Stimulated activated CD4-positive, alpha-beta T cell treated with anti-CD3 and anti-CD28 coated beads, Interleukin-4, amount 100 ng/mL, for 1 hour (primary cell): ENCODE measurements around the gene GRB10.
A peak's percentile ranks its signal among the peaks of the same experiment; 100 is the strongest.

ENCODE experiments used
- DNase-seq: peaks from one replicate; pipeline ENCODE4 v3.0.0-alpha.2; 2020

GRB10 gene

GRCh38 chr7:50803359-50804337, 21.0 kb upstream of the GRB10 start:
- DNase-seq, result no peak

GRCh38 chr7:50801907-50802306, 19.2 kb upstream of the GRB10 start:
- no peak for DNase-seq

DNA sequence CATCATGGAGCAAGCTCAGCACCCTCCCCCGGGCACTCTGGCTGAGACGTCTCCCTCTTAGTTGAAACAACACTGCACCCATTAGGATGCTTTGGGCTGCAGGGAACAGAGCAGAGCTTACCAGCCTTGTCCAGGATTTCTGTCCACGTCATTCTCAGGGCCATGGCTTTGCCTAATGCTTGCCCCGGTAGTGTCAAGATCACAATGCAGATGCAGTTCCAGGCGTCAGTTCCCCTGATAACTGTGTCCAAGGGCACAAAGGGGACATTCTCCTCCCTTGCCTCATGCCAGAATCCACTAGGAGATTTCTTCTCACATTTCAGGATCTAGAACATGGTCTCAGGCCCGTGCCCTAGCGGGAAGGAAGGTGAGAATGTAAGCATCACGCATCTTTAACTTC, 17.2 kb upstream of the GRB10 start:
- DNase-seq, result no peak

DNA sequence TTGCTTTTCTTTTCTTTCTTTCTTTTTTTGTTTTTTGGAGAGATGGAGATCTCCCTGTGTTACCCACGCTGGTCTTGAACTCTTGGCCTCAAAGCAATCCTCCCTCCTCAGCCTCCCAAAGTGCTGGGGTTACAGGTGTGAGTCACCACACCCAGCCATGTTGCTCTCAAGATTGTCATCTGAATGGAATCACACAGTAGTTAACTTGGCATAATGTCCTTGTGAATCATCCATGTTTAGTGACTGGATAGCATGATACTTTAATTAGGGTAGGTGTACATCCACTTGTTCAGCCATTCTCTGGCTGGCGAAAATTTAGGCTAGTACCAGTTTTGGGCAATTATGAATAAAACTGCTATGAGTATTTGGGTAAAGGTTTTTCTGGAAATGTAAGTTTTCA, 15.4 kb upstream of the GRB10 start:
- no peak for DNase-seq

GRCh38 chr7:50795831-50796230, 13.1 kb upstream of the GRB10 start:
- no peak for DNase-seq

- DNase-seq, result no peak
Measured at GRCh38 chr7:50795253-50795652, 12.6 kb upstream of the GRB10 start.

GRCh38 chr7:50793947-50794570, 11.4 kb upstream of the GRB10 start:
- no peak for DNase-seq

- peak; percentile 25 for DNase-seq
Measured at GRCh38 chr7:50793120-50793946, 10.6 kb upstream of the GRB10 start.

DNA sequence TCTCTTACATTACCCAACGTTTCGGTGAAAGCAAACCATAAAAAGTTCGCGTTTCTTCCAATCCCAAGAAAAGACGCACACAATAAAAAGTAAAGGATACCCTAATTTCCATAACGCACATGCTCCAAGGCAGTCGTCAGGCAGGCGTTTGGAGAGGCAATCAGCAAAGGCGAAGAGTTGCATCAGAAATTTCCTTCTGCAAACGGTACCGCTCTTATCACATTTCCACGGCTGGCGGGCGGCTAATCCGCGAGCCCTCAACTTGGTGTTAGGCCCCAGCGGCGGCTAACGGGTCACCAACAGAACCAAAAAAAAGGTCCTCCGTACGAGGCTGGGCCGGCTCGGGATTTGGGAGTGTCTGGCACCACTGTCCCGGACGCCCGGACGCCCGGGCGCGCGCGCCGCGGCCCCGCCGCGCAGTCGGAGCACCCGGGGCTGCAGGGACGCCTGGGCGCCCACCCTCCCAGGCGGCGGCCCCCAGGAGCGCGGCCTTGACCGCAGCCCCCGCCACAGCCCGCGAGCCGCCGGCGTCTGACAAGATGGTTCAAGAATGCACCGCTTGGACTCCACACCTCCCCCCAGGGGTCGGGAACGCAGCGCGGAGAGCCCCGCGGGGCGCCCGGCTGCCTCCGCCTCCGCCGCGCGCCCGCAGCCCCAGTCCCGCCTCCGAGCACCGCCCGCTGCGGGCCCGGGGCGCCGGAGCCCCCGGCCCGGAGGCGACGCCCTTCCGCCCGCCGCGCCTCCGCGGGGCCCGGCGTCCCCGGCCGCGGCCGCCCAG, 9.8 kb upstream of the GRB10 start:
- DNase-seq, result peak; percentile 15

- no peak for DNase-seq
Measured at GRCh38 chr7:50791938-50792341, 9.2 kb upstream of the GRB10 start.

- no peak for DNase-seq
Measured at GRCh38 chr7:50791363-50791937, 8.8 kb upstream of the GRB10 start.

- DNase-seq, result no peak
Measured at GRCh38 chr7:50790381-50790780, 7.7 kb upstream of the GRB10 start.

- no peak for DNase-seq
Measured at GRCh38 chr7:50788382-50788781, 5.7 kb upstream of the GRB10 start.

- no peak for DNase-seq
Measured at GRCh38 chr7:50787825-50788224, 5.1 kb upstream of the GRB10 start.

- DNase-seq, result no peak
Measured at GRCh38 chr7:50785346-50785745, 2.6 kb upstream of the GRB10 start.

- DNase-seq, result no peak
Measured at GRCh38 chr7:50783801-50784507, 1.3 kb upstream of the GRB10 start.

- no peak for DNase-seq
Measured at GRCh38 chr7:50783303-50783702, 607 bp upstream of the GRB10 start.

GRCh38 chr7:50781381-50782293, 1.1 kb downstream of the GRB10 start:
- DNase-seq, result peak; percentile 14

DNA sequence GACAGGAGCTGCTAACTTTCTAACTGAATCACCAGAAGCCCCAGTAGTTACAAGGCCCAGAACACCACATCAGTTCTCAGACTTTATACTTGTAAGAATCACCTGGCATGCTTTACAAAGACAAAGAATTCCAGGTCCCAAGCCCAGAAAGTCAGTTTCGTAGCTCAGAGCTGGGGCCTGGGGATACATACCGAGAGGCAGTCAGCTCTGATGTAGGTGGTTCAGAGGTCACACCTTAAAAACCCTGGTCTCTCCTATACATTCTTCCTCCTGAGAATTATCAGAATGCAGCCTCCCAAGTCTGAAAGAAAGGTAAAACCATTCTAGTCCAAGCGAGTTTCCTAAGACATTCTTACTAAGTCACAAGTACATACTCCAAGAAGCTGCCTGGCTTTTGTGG, 2.3 kb downstream of the GRB10 start:
- no peak for DNase-seq

- no peak for DNase-seq
Measured at GRCh38 chr7:50779427-50779826, 3.3 kb downstream of the GRB10 start.
